Effector memory CD4-positive, alpha-beta T cell (primary cell): Measurements from ENCODE around the gene TMEM80.

ENCODE experiments used
- DNase-seq, 3 donors: peaks; one replicate each; pipeline ENCODE4 v3.0.0-alpha.2; 2020
- H3K27ac ChIP-seq: 2 replicates; pipeline ENCODE4 v1.7.0; 2013; ENCODE audit warnings: mild to moderate bottlenecking, low read length, moderate library complexity; ENCODE audit not compliant: insufficient read depth, poor library complexity, severe bottlenecking
- H3K27me3 ChIP-seq: replicated peaks from 2 replicates; pipeline ENCODE4 v1.7.0; 2013; ENCODE audit warnings: mild to moderate bottlenecking, low read length; ENCODE audit not compliant: insufficient read depth, control insufficient read depth, poor library complexity, severe bottlenecking
- H3K36me3 ChIP-seq: 2 replicates; pipeline ENCODE4 v1.7.0; 2013; ENCODE audit warnings: mild to moderate bottlenecking, low read length, moderate library complexity; ENCODE audit not compliant: control insufficient read depth, insufficient read depth
- H3K4me1 ChIP-seq: 2 replicates; pipeline ENCODE4 v1.7.0; 2013; ENCODE audit warnings: low read length, mild to moderate bottlenecking; ENCODE audit not compliant: control insufficient read depth, insufficient read depth, poor library complexity, severe bottlenecking
- H3K4me3 ChIP-seq: 2 replicates; pipeline ENCODE4 v1.7.0; 2013; ENCODE audit warnings: low read length, low read depth, mild to moderate bottlenecking; ENCODE audit not compliant: insufficient read depth, poor library complexity, severe bottlenecking
- H3K9me3 ChIP-seq: 2 replicates; pipeline ENCODE4 v1.7.0; 2013; ENCODE audit warnings: mild to moderate bottlenecking, low read length, moderate library complexity; ENCODE audit not compliant: control insufficient read depth

TMEM80 gene

DNA sequence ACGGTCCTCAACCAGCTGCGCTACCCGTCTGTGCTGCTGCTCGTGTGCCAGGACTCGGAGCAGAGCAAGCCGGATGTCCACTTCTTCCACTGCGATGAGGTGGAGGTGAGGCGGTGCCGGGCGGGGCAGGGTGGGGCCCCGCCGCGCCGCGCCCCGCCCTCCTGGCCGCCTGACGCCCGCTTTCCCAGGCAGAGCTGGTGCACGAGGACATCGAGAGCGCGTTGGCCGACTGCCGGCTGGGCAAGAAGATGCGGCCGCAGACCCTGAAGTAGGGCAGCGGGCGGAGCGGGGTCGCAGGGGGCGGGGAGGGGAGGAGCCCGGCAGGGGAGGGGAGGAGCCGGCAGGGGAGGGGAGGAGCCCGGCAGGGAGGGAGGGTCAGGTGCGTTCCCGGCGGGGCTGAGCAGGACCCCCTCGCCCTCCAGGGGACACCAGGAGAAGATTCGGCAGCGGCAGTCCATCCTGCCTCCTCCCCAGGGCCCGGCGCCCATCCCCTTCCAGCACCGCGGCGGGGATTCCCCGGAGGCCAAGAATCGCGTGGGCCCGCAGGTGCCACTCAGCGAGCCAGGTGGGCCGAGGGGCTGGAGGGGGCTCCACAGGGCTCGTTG, 25.1 kb downstream of the TMEM80 start:
- Histone ChIP-seq H3K27ac (no peak overlapping the region), H3K36me3 (no peaks in the 10 kb centered on the region), H3K9me3 (no peaks in the 10 kb centered on the region), H3K4me1 (peaks cover 26% of the 10 kb centered on the region), H3K4me3 (peak overlapping the region; percentile 37), H3K27me3 (peaks cover 10% of the 10 kb centered on the region)
- peak; percentile 17 to 58 (median 37) for DNase-seq

- no peaks in the 10 kb centered on the region for H3K36me3 ChIP-seq
- peak overlapping the region; percentile 37 for H3K4me3 ChIP-seq
- DNase-seq: no peak
- H3K9me3 ChIP-seq: no peaks in the 10 kb centered on the region
- H3K27me3 ChIP-seq: peaks cover 10% of the 10 kb centered on the region
- peaks cover 30% of the 10 kb centered on the region for H3K4me1 ChIP-seq
- H3K27ac ChIP-seq: no peak overlapping the region
Measured at GRCh38 chr11:721247-721740, 25.7 kb downstream of the TMEM80 start.

- H3K36me3 ChIP-seq: no peaks in the 10 kb centered on the region
- H3K4me3 ChIP-seq: peak overlapping the region; percentile 35
- DNase-seq: peak; percentile 30 to 37 (median 33)
- H3K4me1 ChIP-seq: peaks cover 35% of the 10 kb centered on the region
- no peak overlapping the region for H3K27ac ChIP-seq
- H3K27me3 ChIP-seq: peaks cover 10% of the 10 kb centered on the region
- H3K9me3 ChIP-seq: no peaks in the 10 kb centered on the region
Measured at GRCh38 chr11:721741-722345, 26.2 kb downstream of the TMEM80 start.

- Histone ChIP-seq H3K4me3 (peak overlapping the region; percentile 35), H3K27me3 (peaks cover 10% of the 10 kb centered on the region), H3K9me3 (no peaks in the 10 kb centered on the region), H3K4me1 (peaks cover 41% of the 10 kb centered on the region), H3K36me3 (no peaks in the 10 kb centered on the region), H3K27ac (no peak overlapping the region)
- no peak for DNase-seq
Measured at GRCh38 chr11:722346-722811, 26.8 kb downstream of the TMEM80 start.

DNA sequence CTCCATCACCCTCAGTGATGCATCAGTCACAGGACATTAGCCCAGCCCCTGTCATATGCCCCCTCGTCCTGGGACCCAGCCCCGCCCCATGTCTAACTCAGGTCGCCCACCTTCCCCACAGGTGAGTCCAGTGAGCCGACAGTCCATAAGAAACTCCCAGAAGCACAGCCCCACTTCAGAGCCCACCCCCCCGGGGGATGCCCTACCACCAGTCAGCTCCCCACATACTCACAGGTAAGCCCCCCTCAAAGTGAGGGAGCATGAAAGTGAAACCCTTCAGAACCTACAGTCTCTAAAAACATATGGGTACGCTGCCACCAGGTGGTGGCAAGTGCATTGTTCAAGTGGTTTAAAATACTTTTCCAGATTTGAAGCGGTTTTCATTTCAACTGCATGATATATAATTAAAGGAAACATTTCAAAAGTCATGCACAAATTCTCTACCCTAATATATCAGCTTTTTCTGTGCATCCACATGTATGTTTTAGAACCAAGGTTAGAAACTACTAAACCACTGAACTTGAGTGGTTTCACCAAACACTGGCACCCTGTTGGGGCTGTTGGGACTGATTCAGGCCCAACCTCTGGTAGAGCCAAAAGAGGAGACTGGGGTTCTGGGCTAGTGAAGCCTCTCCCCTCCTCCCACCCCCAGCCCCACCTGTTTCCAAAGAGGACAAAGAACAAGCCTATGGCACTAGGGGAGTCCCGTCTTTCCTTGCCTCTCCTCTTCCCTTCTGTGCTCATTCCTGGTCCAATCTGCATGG, 27.7 kb downstream of the TMEM80 start:
- no peak for DNase-seq
- peaks cover 10% of the 10 kb centered on the region for H3K27me3 ChIP-seq
- H3K27ac ChIP-seq: no peak overlapping the region

GRCh38 chr11:724049-724777, 28.6 kb downstream of the TMEM80 start:
- Histone ChIP-seq H3K9me3 (no peaks in the 10 kb centered on the region), H3K27me3 (peaks cover 10% of the 10 kb centered on the region), H3K36me3 (no peaks in the 10 kb centered on the region), H3K4me3 (no peak overlapping the region), H3K27ac (no peak overlapping the region), H3K4me1 (peaks cover 47% of the 10 kb centered on the region)
- no peak for DNase-seq

More for the DNA sequence above, 27.7 kb downstream of the TMEM80 start:
- H3K4me1 ChIP-seq: peaks cover 47% of the 10 kb centered on the region
- no peaks in the 10 kb centered on the region for H3K36me3 ChIP-seq
- no peak overlapping the region for H3K4me3 ChIP-seq
- H3K9me3 ChIP-seq: no peaks in the 10 kb centered on the region

- peaks cover 47% of the 10 kb centered on the region for H3K4me1 ChIP-seq
- H3K9me3 ChIP-seq: no peaks in the 10 kb centered on the region
- H3K4me3 ChIP-seq: peak overlapping the region; percentile 57
- DNase-seq: no peak
- H3K36me3 ChIP-seq: no peaks in the 10 kb centered on the region
- peaks cover 10% of the 10 kb centered on the region for H3K27me3 ChIP-seq
- no peak overlapping the region for H3K27ac ChIP-seq
Measured at GRCh38 chr11:724778-725386, 29.3 kb downstream of the TMEM80 start.

- Histone ChIP-seq H3K27ac (no peak overlapping the region), H3K36me3 (no peaks in the 10 kb centered on the region), H3K9me3 (no peaks in the 10 kb centered on the region), H3K27me3 (peaks cover 8% of the 10 kb centered on the region), H3K4me1 (peaks cover 47% of the 10 kb centered on the region), H3K4me3 (peak overlapping the region; percentile 57)
- DNase-seq: no peak
Measured at GRCh38 chr11:725624-726202, 30.1 kb downstream of the TMEM80 start.
